ENCODE data around the gene ANG.

The ANG gene

DNA sequence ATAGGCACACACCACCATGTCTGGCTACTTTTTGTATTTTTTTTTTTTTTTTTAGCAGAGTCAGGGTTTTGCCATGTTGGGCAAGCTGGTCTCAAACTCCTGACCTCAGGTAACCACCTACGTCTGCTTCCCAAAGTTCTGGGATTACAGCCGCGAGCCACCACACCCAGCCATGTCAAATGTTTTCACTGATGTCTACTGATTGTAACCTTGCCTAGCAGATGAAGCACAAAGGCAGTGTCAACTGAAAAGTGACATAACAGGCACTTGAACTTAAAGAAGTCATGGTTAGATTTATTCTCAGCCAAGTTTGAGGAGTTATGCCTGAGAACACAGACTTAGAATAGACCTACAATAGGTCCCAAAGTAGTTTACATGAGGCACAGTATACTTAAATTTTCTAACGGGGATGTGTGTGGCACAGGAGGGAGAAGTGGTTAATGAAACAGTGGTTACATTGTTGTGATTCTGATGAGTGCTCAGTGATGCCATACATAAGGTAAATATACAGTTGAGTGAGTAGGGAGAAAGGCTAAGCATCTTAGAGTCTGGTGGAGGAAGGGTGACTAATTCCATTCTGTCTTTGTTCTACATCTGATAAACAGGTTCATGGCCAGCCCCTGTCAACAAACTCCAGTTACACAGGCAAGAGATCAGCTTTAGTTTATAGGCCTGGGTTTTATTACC lies 16.8 kb upstream of the ANG start:
- in situ Hi-C loops (cut with MboI; ENCODE audit: low sequenced_read_pairs) = no loop called here

DNA sequence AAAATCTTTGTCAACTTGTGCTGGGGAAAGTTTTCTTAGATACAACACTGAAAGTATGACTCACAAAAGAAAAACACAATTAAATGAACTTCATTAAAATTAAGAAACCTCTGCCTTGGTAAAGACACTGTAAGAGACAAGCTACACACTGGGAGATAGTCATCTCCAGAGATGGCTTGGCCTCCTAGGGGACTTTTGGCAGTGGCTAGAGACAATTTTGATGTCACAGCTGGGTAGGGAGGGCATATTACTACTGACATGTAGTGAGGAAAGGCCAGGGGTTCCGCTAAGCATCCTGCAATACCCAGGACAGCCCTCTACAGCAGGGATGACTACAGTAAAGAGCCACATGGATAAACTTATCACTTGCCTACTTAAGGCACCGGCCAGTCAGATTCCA lies 12.9 kb upstream of the ANG start:
- in situ Hi-C loops (cut with MboI; ENCODE audit: low sequenced_read_pairs) = no loop called here

DNA sequence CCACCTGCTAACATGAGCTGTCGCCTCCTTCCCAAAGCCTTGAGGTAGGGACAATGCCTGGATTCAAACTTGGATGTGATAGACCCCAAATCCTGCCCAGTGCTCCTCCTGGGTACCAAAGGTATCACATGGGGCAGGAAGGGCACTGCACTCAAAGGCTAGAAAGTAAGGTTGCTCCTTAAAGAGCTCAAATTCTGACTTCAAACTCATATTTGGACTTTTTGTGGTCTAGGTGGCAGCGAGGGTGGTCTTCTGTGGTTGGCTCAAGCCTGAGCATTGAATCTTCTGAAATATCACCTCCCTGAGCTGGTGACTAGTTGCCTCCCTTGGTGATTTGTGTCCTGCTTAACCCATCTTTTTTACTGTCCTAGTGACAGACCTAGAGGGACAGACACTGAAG lies 12.5 kb upstream of the ANG start:
- in situ Hi-C loops (cut with MboI; ENCODE audit: low sequenced_read_pairs) = no loop called here

DNA sequence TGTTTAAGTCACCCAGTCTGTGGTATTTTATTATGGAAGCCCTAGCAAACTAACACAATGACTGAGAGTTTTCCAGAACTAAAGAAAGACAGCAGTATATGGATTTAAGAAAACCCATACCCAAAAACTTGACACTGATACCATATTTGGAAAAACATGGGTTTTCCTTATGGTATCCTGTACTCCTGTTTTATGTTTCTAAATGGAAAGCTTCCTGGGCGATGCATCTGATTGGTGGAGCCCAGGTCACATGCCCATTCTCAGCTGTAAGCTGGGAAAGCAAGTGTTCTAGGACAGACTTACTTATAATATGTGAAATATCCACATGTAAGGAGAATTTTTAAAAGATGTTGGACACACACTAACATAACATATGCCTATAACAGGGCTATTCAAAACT lies 8.7 kb upstream of the ANG start:
- in situ Hi-C loops (cut with MboI; ENCODE audit: low sequenced_read_pairs) = loop anchor here (10.0 kb wide), 1 partner anchor 55 kb away; no protein-coding TSS in a partner anchor

DNA sequence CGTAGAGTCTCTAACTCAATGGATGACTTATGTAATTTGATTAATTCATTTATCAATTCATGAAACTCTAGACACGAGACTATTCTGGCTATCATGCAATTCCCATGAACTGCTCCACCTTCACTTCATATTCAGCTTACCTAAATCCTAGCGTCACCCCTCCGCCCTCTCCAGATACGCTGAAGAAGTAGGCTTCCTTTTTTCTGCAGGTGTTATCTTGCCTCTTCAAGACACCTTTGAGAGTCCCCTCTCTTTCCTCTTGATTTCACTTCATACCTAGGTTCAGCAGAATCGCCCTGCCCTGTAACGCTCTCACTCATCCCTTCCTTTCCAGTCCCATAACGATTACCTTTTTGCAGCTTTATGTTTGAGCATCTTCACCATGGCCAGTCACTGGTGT lies 8.2 kb upstream of the ANG start:
- in situ Hi-C loops (cut with MboI; ENCODE audit: low sequenced_read_pairs) = loop anchor here (10.0 kb wide), 1 partner anchor 56 kb away; no protein-coding TSS in a partner anchor

DNA sequence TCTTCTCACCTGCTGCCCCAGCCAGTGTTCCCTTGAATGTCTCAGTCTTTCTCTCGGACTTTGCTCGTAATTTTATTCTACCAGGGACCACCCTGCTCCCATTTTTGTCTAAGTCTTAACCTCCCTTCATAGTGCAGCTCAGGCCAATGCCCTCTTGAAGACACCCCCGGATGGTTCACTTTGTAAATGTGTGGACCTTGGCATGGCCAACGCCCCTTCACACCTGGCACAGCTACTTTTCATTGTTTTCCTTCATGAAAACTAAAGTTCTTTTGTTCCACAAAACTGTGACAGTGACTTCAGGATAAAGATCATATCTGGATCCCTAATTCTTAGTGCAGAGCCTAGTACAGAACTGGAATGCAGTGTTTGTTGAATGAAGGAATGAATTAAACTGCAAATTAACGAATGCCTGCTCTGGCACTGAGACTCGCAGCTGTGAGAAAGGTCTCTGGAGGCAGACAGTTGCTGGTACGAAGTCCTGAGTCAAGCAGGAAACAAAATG lies 7.7 kb upstream of the ANG start:
- in situ Hi-C loops (cut with MboI; ENCODE audit: low sequenced_read_pairs) = loop anchor here (10.0 kb wide), 1 partner anchor 56 kb away; no protein-coding TSS in a partner anchor

DNA sequence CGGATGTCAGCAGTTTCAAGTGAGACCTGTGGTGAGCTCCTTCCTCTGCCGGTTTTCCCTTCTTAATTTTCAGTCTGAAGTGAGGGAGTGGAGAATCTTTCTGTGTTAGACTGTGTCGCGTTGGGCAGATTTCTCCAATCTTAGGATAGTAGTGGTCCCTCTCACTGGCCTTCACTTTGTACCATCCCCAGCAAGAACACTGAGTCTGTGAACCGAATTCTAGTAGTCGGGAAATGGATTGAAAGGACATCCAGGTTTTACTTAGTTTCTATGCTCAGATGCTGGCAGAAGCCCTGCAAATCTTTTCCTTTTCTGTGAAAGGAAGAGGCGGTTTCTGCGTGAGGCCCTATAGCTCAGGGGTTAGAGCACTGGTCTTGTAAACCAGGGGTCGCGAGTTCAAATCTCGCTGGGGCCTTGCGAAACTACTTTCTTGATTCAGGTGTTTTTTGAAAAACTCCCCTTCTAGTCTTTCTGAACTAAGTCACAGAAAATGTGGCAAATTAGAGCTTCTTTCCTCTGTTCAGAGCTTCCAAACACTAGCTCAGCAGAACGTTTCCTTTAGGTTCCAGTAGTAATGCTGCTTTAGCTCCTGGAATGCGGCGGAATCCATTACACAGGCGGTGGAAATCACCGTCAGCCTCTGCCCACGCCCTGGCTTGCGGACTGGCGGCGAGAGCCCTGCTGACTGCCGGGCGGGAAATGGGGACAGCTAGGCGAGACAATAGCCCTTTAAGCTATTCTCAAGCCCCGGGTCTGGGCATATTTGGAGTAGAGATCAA lies 7.0 kb upstream of the ANG start:
- in situ Hi-C loops (cut with MboI; ENCODE audit: low sequenced_read_pairs) = loop anchor here (10.0 kb wide), 1 partner anchor 57 kb away; no protein-coding TSS in a partner anchor

DNA sequence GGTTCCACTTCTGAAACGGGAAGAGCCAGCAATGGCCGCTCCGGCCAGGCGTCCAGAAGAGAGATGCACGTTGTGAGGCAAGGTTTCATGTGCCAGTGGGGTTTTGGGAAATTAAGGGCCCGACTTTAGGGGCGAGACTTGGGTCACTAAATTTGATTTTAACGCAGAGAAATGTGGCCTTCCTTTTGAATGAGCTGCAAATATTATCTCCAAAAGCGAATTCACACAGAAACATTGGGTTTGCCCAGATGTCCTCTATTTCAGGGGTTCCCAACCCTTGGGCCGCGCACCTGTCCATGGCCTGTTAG lies 6.5 kb upstream of the ANG start:
- in situ Hi-C loops (cut with MboI; ENCODE audit: low sequenced_read_pairs) = loop anchor here (10.0 kb wide), 1 partner anchor 57 kb away; no protein-coding TSS in a partner anchor

DNA sequence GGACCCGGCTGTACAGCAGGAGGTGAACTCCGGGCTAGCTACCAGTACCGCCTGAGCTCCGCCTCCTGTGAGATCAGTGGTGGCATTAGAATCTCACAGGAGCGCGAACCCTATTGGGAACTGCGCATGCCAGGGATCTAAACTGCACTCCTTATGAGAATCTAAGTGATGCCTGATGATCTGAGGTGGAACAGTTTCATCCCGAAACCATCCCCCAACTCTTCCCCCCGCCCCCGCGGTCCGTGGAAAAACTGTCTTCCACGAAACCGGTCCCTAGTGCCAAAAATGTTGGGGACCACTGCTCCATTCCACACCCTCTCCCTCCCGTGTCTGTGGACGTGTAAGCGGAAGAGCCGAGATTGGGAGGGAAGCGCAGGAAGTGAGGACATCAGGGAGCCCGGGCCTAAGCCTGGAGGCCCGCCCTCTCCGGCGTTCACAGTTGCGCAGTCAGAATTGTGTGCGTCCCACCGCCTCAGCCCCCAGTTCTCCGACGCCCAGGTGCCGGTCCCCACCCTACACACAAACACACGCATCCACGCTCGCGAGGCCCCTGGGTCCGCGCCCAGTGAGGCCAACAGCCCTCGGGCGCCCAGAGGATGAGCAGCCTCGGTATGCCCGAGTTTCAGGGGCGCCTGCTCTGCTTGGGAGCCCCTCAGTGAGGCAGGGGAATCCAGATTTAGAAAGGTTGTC lies 6.0 kb upstream of the ANG start:
- in situ Hi-C loops (cut with MboI; ENCODE audit: low sequenced_read_pairs) = loop anchor here (10.0 kb wide), 1 partner anchor 58 kb away; no protein-coding TSS in a partner anchor

DNA sequence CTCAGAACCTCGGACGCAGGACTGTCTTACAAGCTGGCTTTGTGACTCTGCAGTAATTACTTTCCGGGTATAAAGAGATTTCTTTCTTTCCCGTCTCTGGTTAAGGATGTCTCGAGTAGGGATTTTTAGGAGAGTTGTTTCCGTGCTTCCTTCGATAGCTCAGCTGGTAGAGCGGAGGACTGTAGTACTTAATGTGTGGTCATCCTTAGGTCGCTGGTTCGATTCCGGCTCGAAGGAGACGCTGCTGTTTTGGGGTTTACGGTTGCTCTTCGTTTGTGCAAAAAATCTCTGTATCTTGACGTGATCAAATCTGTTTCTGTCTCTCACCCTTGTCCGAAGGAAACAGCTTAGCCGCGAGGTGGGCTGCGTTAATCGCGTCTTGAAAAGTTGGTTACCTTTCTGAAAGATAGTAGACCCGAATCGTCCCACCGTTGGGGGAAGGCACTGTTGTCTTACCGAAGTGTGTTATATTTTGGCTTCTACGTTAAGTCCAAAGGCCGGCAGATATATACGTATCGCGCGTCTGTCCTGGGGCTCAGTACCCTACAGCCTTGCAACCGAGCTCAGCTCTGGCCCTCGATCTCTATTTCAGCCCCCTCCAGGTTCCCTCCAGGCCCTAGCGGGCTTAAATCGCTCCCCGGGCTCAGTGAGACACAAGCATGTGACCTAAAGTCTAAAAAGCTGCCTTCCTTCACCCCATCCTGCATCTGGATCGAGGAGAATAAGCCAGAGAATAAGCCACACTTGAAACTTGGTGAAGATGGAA lies 5.3 kb upstream of the ANG start:
- in situ Hi-C loops (cut with MboI; ENCODE audit: low sequenced_read_pairs) = loop anchor here (10.0 kb wide), 1 partner anchor 59 kb away; no protein-coding TSS in a partner anchor

DNA sequence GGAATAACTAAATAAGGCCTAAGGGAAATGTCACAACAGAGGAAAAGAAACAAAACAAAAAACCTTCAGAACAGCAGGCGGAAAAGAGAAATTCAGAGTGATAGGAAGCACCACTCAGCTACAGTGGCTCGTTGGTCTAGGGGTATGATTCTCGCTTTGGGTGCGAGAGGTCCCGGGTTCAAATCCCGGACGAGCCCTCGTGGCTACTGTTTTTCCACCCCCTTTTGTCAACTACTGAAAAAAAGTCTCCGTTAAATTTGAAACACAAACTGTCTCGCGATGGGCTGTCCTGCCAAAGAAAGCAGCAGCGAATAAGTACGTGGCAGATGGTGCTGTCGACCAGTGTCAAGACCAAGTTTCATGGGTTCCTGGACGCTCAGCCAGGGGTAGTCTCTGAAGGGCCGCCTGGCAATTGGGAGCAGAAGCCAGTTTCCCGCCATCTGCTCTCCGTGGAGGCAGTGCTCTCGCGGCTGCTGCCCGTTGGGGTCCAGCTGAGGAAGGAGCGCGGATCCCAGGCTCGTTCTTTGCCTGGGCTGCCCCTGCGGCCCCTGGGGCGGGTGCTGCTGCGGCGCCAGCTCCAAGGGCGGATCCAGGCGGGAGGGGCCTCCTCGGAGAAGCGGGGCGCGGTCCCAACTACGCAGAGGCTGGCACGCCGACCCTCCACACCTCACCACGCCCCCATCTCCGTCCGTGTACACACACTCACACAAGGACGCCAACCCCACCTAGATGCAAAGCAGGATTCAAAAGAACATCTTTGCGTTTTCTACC lies 4.5 kb upstream of the ANG start, which contains the start of gene RNASE4:
TSS of gene RNASE4 (plus strand) at position 670 of the 771 bp plus-strand sequence. CDS start 14,812 bp downstream, outside the sequence.
- in situ Hi-C loops (cut with MboI; ENCODE audit: low sequenced_read_pairs) = loop anchor here (10.0 kb wide), 1 partner anchor 59 kb away; no protein-coding TSS in a partner anchor

DNA sequence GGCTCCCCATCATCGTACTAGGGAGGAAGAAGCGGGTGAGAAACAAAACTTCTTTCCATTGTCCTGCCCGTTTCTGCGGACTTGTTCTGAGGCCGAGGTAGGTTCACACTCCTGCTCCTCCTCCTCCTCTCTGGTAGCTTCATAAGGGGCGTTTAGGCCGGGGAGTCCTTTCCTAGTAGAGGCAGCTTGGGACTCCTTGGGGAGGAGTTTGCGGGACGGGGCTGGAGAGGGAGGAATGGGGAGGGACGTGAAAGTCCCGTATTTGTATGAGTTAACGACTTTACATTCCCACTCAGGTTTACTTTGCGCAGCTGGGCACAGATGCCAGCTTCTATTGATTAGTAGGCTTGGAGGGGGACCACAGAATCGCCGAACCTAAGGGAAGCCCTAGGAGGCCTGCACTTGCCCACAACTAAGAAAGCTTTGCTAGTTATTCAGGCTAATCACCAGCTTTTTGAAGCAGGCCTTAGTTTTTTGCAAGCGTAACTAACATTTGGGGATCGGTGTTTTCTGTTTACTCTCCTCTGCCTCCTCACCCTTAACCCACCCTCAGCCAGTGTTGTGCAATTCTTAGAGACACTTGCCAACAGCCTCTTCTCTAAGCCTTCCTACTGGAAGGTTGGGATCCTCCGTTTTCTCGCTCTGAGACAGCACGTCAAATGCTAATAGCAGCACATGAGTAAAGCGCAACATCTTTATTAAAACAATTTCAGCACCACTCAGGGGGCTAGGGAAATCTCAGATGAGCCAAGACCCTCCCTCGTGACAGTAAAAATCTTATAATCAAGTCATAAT lies 3.7 kb upstream of the ANG start:
- in situ Hi-C loops (cut with MboI; ENCODE audit: low sequenced_read_pairs) = loop anchor here (10.0 kb wide), 1 partner anchor 60 kb away; no protein-coding TSS in a partner anchor

DNA sequence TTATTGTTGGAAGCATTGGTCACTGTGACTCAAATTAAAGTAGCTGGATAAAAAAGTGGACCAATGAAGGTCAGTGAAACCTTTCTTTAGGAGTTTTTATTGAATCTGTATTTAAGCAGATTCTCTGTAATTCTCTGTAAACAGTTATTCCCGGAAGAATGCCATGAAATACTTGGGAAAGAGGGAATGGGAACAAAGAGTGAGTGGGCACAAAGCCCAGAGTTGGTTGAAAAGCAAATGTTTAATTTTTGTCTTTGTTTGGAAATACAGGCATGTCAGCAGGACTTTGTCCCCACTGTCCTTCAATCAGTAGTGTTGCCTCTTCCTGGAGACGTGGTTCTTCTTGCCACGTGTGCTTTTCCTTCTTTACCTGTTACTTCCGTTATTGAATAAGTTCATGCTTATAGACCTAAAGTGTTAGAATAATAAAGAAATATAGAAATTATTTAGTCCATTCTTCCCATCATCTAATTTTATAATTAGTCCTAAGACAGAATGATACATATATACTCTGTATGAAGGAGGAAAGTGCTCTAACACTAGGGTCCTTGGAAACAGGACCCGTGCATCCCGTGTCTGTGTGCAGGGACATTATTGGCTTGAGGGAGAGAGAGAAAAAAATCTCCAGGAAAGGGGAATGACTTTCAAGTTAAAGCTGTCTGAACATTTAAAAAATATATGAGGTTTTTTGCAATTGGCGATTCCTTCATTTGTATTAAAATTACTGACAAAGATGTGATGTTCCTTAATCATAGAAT lies 2.0 kb upstream of the ANG start:
- in situ Hi-C loops (cut with MboI; ENCODE audit: low sequenced_read_pairs) = loop anchor here (10.0 kb wide), 1 partner anchor 62 kb away; no protein-coding TSS in a partner anchor

DNA sequence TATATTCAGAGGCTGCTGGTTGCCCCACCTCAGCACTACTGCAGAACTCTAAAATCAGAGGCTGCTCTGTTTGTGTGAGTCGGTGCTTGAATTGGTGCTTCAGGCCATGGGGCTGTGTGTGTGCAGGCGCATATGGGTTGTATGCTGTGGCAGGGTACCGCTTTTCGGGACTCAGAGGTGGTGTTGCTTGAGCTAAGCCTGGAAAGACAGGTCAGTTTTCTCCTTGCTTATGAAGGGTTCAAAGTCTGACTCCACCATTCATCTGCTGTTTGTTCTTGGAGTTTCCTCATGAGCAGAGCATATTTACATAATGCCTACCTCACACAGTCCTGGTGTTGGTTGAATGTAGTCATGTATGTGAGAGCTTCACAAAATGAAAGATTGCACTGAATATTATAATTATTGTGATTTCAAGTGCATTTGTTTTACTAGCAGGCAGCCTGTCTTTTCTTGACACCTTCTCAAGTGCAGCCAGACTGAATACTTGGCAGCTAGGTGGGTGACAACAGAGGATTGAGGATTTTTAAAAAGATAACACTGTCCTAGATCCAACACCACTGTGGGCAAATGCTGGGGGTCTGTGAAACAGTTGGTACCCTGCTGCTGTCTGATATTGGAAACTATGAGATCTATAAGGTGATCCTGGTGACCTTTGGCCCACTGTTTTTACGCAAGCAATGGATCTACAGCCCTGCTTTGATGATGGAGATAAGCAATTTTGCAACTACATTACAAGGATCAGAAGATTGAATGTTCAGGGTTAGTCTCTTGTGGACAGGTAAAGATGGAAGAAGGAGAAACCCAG lies 1.0 kb upstream of the ANG start:
- in situ Hi-C loops (cut with MboI; ENCODE audit: low sequenced_read_pairs) = loop anchor here (10.0 kb wide), 1 partner anchor 63 kb away; no protein-coding TSS in a partner anchor

DNA sequence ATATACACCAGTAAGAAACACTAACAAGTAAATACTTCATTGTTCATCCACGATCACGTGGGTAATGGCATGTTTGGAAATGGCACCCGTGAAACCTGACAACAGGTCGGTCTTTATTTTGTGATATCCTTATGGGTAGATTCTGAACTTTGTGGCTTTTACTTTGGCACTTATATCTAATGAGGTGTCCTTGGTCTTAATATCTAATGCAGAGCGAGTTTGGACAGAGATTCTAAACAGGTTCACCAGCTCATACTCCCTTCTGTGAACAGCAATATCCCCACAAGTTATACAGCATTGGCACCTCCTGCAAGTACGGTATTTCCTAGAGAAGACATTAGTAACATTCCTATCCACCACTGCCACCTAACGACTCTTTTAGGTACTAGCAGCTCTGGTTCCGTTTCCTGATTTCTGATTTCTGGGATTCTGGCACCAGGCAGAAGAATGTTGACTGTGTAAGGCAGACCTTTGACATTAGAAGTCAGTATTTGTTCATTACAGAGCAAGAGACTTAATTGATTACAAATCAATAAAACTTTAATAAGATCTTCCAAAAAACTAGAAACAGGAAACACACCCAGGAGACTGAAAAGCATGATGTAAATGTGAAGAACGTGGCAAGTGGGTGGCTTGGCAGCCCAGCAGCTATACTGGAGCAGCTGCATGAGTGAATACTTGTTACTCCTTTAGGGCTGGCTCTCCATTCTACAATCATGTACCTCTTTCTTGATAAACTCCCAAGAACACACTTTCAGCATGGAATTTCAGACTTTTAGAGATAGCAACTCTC lies 2.5 kb downstream of the ANG start:
- in situ Hi-C loops (cut with MboI; ENCODE audit: low sequenced_read_pairs) = loop anchor here (10.0 kb wide), 1 partner anchor 274 kb away; no protein-coding TSS in a partner anchor

DNA sequence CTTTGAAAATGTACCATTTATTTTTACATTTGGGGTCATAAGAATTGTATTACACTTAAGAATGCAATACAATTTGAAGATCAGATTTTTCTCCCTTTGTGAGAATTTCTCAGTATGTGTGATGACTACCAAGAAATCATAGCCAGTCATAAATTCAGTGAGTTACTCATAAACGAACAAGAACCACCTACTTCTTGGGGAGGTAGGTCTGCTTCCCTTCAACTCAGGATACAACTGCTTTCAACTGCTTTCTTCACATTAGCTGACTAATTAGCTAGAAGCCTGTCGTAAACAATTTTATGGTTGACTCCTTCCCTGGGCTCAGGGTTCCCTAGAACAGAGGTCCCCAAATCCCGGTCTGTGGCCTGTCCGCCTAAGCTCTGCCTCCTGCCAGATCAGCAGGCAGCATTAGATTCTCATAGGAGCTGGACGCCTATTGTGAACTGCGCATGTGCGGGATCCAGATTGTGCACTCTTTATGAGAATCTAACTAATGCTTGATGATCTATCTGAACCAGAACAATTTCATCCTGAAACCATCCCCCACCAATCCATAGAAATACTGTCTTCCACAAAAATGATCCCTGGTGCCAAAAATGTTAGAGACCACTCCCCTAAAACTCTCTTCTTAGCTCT lies 3.7 kb downstream of the ANG start:
- in situ Hi-C loops (cut with MboI; ENCODE audit: low sequenced_read_pairs) = loop anchor here (10.0 kb wide), 1 partner anchor 273 kb away; no protein-coding TSS in a partner anchor

Data from HL-60/S4 treated with phorbol 12-myristate 13-acetate at 8.2 ng/mL for 4 days and 3 days (cell line).